GM18870 (cell line): ENCODE data around the gene SYTL3.
A peak's percentile ranks its signal among the peaks of the same experiment; 100 is the strongest.

Experiments
- ATAC-seq: cut with Tn5 transposase; IDR thresholded peaks from one replicate; pipeline ENCODE4 v1.9.1; 2021; ENCODE audit warnings: moderate library complexity; ENCODE audit not compliant: unreplicated experiment

SYTL3 gene

DNA sequence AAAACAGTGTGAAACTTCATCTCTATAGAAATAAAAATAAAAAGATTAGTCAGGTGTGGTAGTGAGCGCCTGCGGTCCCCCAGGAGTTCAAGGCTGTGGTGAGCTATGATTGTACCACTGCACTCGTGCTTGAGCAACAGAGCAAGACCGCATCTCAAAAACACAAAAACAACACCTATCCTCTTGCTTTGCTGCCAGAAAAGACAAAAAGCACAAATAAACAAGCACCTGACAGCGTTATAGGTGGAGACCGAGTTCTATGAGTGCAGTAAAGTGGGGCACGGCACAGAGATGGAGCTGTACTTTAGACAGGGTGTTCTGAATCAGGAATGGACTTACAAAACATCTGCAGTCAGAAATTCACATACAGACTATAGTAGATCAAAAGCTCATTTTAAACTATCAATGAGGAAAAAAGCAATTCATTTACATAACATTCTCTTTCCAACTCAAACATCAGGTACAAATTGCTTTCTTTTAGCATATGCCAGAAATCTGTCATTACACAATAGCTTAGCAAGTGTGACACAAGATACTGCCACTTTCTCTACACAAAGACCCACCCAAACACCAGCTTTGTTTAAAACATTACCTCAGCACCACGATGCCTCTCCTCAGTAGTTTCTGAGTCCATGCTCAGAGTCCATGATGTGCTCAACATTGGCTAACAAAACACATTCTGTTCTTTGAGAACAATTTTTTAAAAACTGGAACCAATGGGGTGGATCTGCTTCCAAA lies 159.3 kb downstream of the SYTL3 start:
- peak; percentile 57 for ATAC-seq

DNA sequence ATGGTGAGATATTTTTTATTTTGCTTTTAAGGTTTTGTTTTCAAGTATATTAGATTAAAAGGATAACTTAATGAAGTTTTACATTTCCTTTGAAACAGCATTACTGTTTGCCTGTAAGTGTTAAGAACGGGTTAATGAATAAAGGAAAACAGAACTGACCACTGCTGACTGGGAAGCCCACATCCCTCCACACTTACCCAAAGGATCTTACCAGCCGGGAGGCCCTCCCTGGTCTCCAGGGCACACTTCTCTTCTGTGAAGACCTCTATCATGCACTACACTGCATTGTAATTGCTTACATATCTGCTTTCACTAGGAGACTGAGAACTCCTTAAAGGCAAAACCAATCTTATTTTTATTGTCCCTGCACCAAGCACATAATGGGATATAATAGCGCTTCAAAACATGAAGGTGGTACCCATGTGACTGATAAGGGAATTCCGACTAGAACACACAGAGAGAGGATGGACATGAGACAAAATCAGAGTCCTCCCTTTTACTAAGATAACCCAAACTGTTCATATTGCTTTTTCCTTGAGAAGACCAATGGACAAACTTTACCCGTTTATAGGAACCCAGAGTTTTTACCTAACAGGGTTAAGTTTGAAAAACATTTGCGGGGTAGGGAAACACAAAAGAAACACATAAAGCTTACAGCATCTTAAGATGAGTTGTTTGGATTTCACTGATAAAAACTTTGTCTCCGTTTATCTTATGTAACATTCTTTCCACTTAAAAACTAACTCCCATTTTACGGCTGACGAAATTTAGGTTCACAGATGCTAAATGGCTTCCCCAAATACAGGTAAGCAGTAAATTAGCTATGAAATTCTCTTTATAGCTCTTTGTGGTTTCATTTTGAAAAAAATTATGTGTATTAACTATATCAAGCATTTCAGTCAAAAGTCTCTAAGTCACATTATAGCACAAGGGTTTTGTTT lies 160.6 kb downstream of the SYTL3 start:
- ATAC-seq: no peak

DNA sequence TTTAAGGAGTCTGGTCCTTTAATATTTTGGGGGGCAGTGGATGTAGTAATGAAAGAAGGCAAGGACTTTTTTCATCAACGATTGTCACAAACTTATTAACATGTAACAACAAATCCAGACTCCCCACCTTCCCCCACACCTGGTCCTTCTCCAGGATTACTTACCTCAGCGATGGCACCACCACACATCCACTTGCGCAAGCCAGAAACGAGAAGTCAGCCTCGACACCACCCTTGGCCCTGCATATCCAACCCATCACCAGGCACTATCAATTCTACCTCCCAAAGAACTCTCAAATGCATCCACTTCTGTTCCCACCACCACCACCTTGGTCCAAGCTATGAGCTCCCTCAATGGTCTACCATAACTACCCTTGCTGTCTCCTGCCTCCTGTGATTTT lies 162.8 kb downstream of the SYTL3 start:
- no peak for ATAC-seq

GRCh38 chr6:158813032-158813431 lies 163.2 kb downstream of the SYTL3 start:
- no peak for ATAC-seq
